Endothelial cell of umbilical vein (primary cell): ENCODE measurements around the gene TAS2R1. TPM values are rescaled to one million over a fixed set of nuclear protein-coding genes. Genes with fewer than 3 reads are reported as not detected.

Source experiments
- BruUV-seq: library from RNA; stranded (reverse); fragments of 400-500 nt; replicated peaks from 2 replicates; lab custom pipeline; 2021; lab: Mats Ljungman, UMichigan
- CTCF ChIA-PET: fragments of 300-600, 350-600 bp; sonication (Branson Sonifier 250); formaldehyde crosslinking; loops from one replicate; lab custom pipeline; 2021; ENCODE audit warnings: antibody characterized with exemption, inconsistent platforms; lab: Charles Lee
- POLR2A ChIA-PET: fragments of 300-600, 350-600 bp; sonication (Branson Sonifier 250); formaldehyde crosslinking; loops from one replicate; lab custom pipeline; 2021; ENCODE audit warnings: antibody characterized with exemption, inconsistent platforms; lab: Charles Lee
- DNase-seq: peaks from one replicate; pipeline ENCODE4 v3.0.0-alpha.2; 2011; ENCODE audit warnings: low read depth, low spot score
- FAIRE-seq: peaks from 2 replicates; lab custom pipeline; 2011; peaks lifted over from hg19 to GRCh38; lab: Jason Lieb, UNC
- H2AFZ ChIP-seq: 2 replicates; pipeline ENCODE4 v1.6.0; 2012; ENCODE audit warnings: low read depth, low read length, control low read depth, inconsistent platforms
- H3K27ac ChIP-seq: 2 replicates; pipeline ENCODE4 v1.5.1; 2011; ENCODE audit warnings: low read depth, mild to moderate bottlenecking, control low read depth, low read length, moderate library complexity; ENCODE audit not compliant: insufficient read depth
- H3K27me3 ChIP-seq, 2 experiments: 2 replicates each; pipeline versions ENCODE4 v1.6.0 to v1.6.1; 2011; ENCODE audit warnings: low read length in 2 of 2, mixed read lengths in 1 of 2; ENCODE audit not compliant: control insufficient read depth in 2 of 2, insufficient read depth in 2 of 2
- H3K36me3 ChIP-seq, 2 experiments: 2 replicates in 1 of 2; 3 replicates in 1 of 2; pipeline ENCODE4 v1.5.1; 2011; ENCODE audit warnings: low read length in 2 of 2, mild to moderate bottlenecking in 1 of 2, moderate library complexity in 1 of 2; ENCODE audit not compliant: control insufficient read depth in 2 of 2, insufficient read depth in 2 of 2; ENCODE audit errors: extremely low read depth in 1 of 2
- H3K4me1 ChIP-seq: 3 replicates; pipeline ENCODE4 v1.5.1; 2011; ENCODE audit warnings: mild to moderate bottlenecking, low read length; ENCODE audit not compliant: control insufficient read depth, insufficient read depth; ENCODE audit errors: extremely low read depth
- H3K4me2 ChIP-seq: 2 replicates; pipeline ENCODE4 v1.6.1; 2011; ENCODE audit warnings: low read length, control low read depth, mixed read lengths; ENCODE audit not compliant: insufficient read depth
- H3K4me3 ChIP-seq, 3 experiments: fragments of 200-600 bp in 1 of 3; sonication (generic), shearing (Covaris generic) in 1 of 3; replicated peaks in 1 of 3; 2 replicates each; pipeline ENCODE4 v1.5.1; 2011 to 2016; ENCODE audit warnings: control low read depth in 3 of 3, low read length in 3 of 3, mild to moderate bottlenecking in 2 of 3, inconsistent platforms in 1 of 3, low read depth in 1 of 3, moderate library complexity in 1 of 3; ENCODE audit not compliant: insufficient read depth in 1 of 3
- H3K79me2 ChIP-seq: 2 replicates; pipeline ENCODE4 v1.6.0; 2012; ENCODE audit warnings: low read length, inconsistent platforms; ENCODE audit not compliant: control insufficient read depth, insufficient read depth
- H3K9ac ChIP-seq: replicated peaks from 2 replicates; pipeline ENCODE3; 2011; ENCODE audit warnings: low read length, control low read depth; ENCODE audit not compliant: insufficient read depth; ENCODE audit errors: extremely low read depth
- H3K9me1 ChIP-seq: replicated peaks from 3 replicates; pipeline ENCODE4 v1.6.0; 2011; ENCODE audit warnings: mild to moderate bottlenecking, low read length; ENCODE audit not compliant: control insufficient read depth, insufficient read depth; ENCODE audit errors: extremely low read depth
- H3K9me3 ChIP-seq: replicated peaks from 2 replicates; pipeline ENCODE4 v1.5.1; 2012; ENCODE audit warnings: low read length, inconsistent platforms; ENCODE audit not compliant: control insufficient read depth, insufficient read depth
- H4K20me1 ChIP-seq: replicated peaks from 2 replicates; pipeline ENCODE3; 2011; ENCODE audit warnings: mild to moderate bottlenecking, low read length; ENCODE audit not compliant: control insufficient read depth, insufficient read depth; ENCODE audit errors: extremely low read depth
- EZH2 ChIP-seq: IDR thresholded peaks from 2 replicates; pipeline ENCODE4 v1.6.1; 2012; ENCODE audit warnings: borderline replicate concordance, low read depth, mild to moderate bottlenecking, moderate library complexity, low read length, inconsistent platforms; ENCODE audit not compliant: severe bottlenecking
- FOS ChIP-seq: IDR thresholded peaks from 2 replicates; pipeline ENCODE4 v1.6.1; 2011; ENCODE audit warnings: mild to moderate bottlenecking, low read length, moderate library complexity, borderline replicate concordance; ENCODE audit not compliant: insufficient read depth
- GATA2 ChIP-seq: IDR thresholded peaks from 2 replicates; pipeline ENCODE4 v1.7.0; 2011; ENCODE audit warnings: low read depth, mild to moderate bottlenecking, moderate library complexity, mixed read lengths, low read length; ENCODE audit not compliant: insufficient read length, insufficient read depth
- JUN ChIP-seq: IDR thresholded peaks from 2 replicates; pipeline ENCODE4 v1.6.1; 2011; ENCODE audit warnings: borderline replicate concordance, low read depth; ENCODE audit not compliant: insufficient read length, insufficient read depth
- MYC ChIP-seq: IDR thresholded peaks from one replicate; pipeline ENCODE4 v1.6.1; 2011; ENCODE audit warnings: mild to moderate bottlenecking, low read depth, low read length
- POLR2A ChIP-seq: IDR thresholded peaks from 2 replicates; pipeline ENCODE4 v1.6.1; 2012; ENCODE audit warnings: low read depth, mild to moderate bottlenecking, control low read depth, low read length
- POLR2AphosphoS5 ChIP-seq: IDR thresholded peaks from 2 replicates; pipeline ENCODE4 v1.6.1; 2012; ENCODE audit warnings: low read depth, mild to moderate bottlenecking, control low read depth, low read length, moderate library complexity; ENCODE audit not compliant: insufficient read depth
- dilution Hi-C: fragments of 300-500 bp; cut with MboI; formaldehyde crosslinking; loops from one replicate; pipeline ENCODE4 v1.15.0; 2019; ENCODE audit warnings: low sequenced_read_pairs; ENCODE audit not compliant: extremely low pct_ligation_motif_present
- intact Hi-C: fragments of 100-400 bp; cut with micrococcal nuclease; formaldehyde crosslinking; loops from one replicate; pipeline ENCODE4 v1.10.0; 2022
- polyA plus RNA-seq, 4 experiments: library from polyadenylated mRNA; depleted of rRNA in 3 of 4; stranded (reverse) in 3 of 4; unstranded in 1 of 4; fragments of >200 nt; gene quantifications; 2 replicates each; pipeline versions ENCODE4 v1.2.1 to v1.2.3, GENCODE V29; 2011 to 2012; ENCODE audit warnings: missing spikeins in 1 of 4
- total RNA-seq: library from RNA; stranded (reverse); gene quantifications from 2 replicates; pipeline ENCODE4 v1.2.3, GENCODE V29; 2021
- TF ChIP-seq, protein P1 (sequence below), 2 donors: IDR thresholded peaks; 1 replicate in 1 of 2; 2 replicates in 1 of 2; pipeline ENCODE4 v1.5.1; 2011; ENCODE audit warnings: low read length in 2 of 2, mild to moderate bottlenecking in 2 of 2, moderate library complexity in 2 of 2, control low read depth in 1 of 2, inconsistent platforms in 1 of 2, low read depth in 1 of 2; ENCODE audit not compliant: insufficient read depth in 1 of 2; ENCODE audit errors: extremely low read depth in 1 of 2
- TF ChIP-seq, protein P2 (sequence below): IDR thresholded peaks from 2 replicates; pipeline ENCODE4 v1.6.1; 2011; ENCODE audit not compliant: insufficient read depth, insufficient read length

TAS2R1 gene
- total and polyA plus RNA-seq, 2 donors (not counting 3 experiments of a cell fraction or from before 2014, with no cell fraction given): not detected

DNA sequence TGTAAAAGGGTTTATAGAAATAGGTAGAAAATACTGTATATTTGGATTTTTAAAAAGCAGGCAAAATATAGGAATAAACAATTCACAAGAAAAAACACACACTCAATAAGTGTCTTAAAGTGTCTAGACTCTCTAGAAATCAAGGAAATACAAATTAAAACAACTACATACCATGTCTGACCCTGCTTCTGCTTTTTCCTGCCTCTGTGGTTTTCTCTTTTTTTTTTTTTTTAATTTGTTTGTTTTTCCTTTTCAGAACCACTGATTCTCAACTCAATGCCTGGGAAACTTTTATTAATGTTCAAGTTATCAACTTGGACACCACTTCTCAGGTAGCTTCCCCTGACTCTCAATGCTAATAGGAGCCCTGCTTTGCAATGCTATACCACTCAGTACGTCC lies 25.5 kb upstream of the TAS2R1 start:
- intact Hi-C loops: no loop called here
- H3K27ac ChIP-seq: no peak overlapping the region

More for the DNA sequence above, 25.5 kb upstream of the TAS2R1 start:
- Histone ChIP-seq H3K27me3 (no peaks in the 10 kb centered on the region), H4K20me1 (no peaks in the 10 kb centered on the region), H3K9ac (no peak overlapping the region), H3K4me3 (no peak overlapping the region), H3K4me2 (no peak overlapping the region), H3K36me3 (no peaks in the 10 kb centered on the region), H3K4me1 (no peaks in the 10 kb centered on the region), H3K79me2 (no peaks in the 10 kb centered on the region), H3K9me3 (peaks cover 2% of the 10 kb centered on the region), H2AFZ (no peak overlapping the region), H3K9me1 (no peaks in the 10 kb centered on the region)
- dilution Hi-C loops: no loop called here
- CTCF ChIA-PET: no interaction called here
- FAIRE-seq (no peak), DNase-seq (no peak)
- POLR2A ChIA-PET: no interaction called here
- TF ChIP-seq POLR2AphosphoS5 (no peak), EZH2 (no peak), JUN (no peak), FOS (no peak), POLR2A (no peak), MYC (no peak), GATA2 (no peak)
- TF ChIP-seq, protein P1, sequence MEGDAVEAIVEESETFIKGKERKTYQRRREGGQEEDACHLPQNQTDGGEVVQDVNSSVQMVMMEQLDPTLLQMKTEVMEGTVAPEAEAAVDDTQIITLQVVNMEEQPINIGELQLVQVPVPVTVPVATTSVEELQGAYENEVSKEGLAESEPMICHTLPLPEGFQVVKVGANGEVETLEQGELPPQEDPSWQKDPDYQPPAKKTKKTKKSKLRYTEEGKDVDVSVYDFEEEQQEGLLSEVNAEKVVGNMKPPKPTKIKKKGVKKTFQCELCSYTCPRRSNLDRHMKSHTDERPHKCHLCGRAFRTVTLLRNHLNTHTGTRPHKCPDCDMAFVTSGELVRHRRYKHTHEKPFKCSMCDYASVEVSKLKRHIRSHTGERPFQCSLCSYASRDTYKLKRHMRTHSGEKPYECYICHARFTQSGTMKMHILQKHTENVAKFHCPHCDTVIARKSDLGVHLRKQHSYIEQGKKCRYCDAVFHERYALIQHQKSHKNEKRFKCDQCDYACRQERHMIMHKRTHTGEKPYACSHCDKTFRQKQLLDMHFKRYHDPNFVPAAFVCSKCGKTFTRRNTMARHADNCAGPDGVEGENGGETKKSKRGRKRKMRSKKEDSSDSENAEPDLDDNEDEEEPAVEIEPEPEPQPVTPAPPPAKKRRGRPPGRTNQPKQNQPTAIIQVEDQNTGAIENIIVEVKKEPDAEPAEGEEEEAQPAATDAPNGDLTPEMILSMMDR (IDR thresholded peaks at IDR 0.05; ENCODE audit: extremely low read depth in 1 of 2, insufficient read depth in 1 of 2, low read depth in 1 of 2, low read length in 2 of 2): no peak
- TF ChIP-seq, protein P2, sequence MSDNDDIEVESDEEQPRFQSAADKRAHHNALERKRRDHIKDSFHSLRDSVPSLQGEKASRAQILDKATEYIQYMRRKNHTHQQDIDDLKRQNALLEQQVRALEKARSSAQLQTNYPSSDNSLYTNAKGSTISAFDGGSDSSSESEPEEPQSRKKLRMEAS: no peak
- no TSS peak for BruUV-seq
